Activated B cell treated with CpG ODN at 0.5 μM for 24 hours (primary cell): ENCODE data around the gene MTUS2. TPM values are rescaled to one million over a fixed set of nuclear protein-coding genes. Genes with fewer than 3 reads are reported as not detected.

Experiments used
- ATAC-seq: fragments of 200-7000 bp; cut with Tn5 transposase; one replicate; pipeline ENCODE4 v1.10.0; 2021; ENCODE audit warnings: low read depth, mild to moderate bottlenecking, moderate library complexity
- CTCF ChIA-PET: fragments of 350-600 bp; sonication (Branson Sonifier 250); formaldehyde crosslinking; loops from one replicate; lab custom pipeline; 2021; ENCODE audit warnings: antibody characterized with exemption; lab: Charles Lee
- POLR2A ChIA-PET: fragments of 350-600 bp; sonication (Branson Sonifier 250); formaldehyde crosslinking; loops from one replicate; lab custom pipeline; 2021; ENCODE audit warnings: antibody characterized with exemption; lab: Charles Lee
- DNase-seq: peaks from one replicate; pipeline ENCODE4 v3.0.0; 2022
- H3K27ac Mint-ChIP-seq: one replicate; pipeline ENCODE4 v1.8.0; 2020; ENCODE audit warnings: mixed read lengths
- H3K27me3 Mint-ChIP-seq: one replicate; pipeline ENCODE4 v1.8.0; 2021; ENCODE audit warnings: mixed read lengths
- H3K36me3 Mint-ChIP-seq: one replicate; pipeline ENCODE4 v1.8.0; 2021; ENCODE audit warnings: low read depth, mixed read lengths
- H3K4me1 Mint-ChIP-seq: one replicate; pipeline ENCODE4 v1.8.0; 2021; ENCODE audit warnings: mixed read lengths
- H3K4me3 Mint-ChIP-seq: one replicate; pipeline ENCODE4 v1.8.0; 2020; ENCODE audit warnings: mild to moderate bottlenecking, mixed read lengths
- H3K9me3 Mint-ChIP-seq: one replicate; pipeline ENCODE4 v1.8.0; 2020; ENCODE audit warnings: mixed read lengths
- CTCF ChIP-seq: fragments of 200-600 bp; IDR thresholded peaks from one replicate; pipeline ENCODE4 v1.8.0; 2022; ENCODE audit warnings: antibody characterized with exemption, mild to moderate bottlenecking
- intact Hi-C: fragments of 100-400 bp; cut with micrococcal nuclease; formaldehyde crosslinking; loops from one replicate; pipeline ENCODE4 v1.15.1; 2024
- total RNA-seq: library from RNA; stranded (reverse); gene quantifications from 2 replicates; pipeline ENCODE4 v1.2.3, GENCODE V29; 2022

The MTUS2 gene
- total RNA-seq, 1 donor from 2014 or later, result not detected

- Mint-ChIP-seq H3K27me3 (no peaks in the 10 kb centered on the region), H3K27ac (no peak overlapping the region), H3K36me3 (peaks cover 67% of the 10 kb centered on the region), H3K9me3 (no peaks in the 10 kb centered on the region), H3K4me3 (no peak overlapping the region), H3K4me1 (peaks cover 20% of the 10 kb centered on the region)
- no peak for DNase-seq
- intact Hi-C loops, result loop anchor here (10.0 kb wide), 1 partner anchor 165 kb away; no protein-coding TSS in a partner anchor
- CTCF ChIA-PET, result no interaction called here
- POLR2A ChIA-PET, result no interaction called here
- no peak for TF ChIP-seq CTCF
- no peak for ATAC-seq
Measured at GRCh38 chr13:29539856-29540255, 719.7 kb downstream of the MTUS2 start.

GRCh38 chr13:29540334-29540733 is 720.2 kb downstream of the MTUS2 start:
- H3K4me1 Mint-ChIP-seq, result peaks cover 20% of the 10 kb centered on the region
- POLR2A ChIA-PET, result no interaction called here

DNA sequence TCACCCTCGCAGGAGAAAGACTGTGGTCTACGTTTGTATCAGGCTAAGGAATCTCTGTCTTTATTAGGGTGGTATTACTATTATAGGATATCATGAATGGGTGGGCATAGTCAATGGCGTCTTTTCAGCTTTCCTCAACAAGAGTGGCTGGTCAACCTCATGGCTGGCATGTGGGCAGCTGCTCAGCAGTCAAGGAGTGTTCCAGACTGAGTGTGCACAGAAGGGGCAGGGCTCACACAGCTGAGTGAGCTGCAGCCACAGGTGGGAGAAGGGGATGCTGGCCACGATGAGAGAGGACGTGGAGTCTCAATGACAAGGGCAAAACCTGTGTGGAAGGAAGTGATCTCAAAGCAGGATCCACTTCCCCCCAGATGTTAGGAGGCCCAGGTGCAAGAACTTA is 720.7 kb downstream of the MTUS2 start:
- Mint-ChIP-seq H3K4me1 (peaks cover 20% of the 10 kb centered on the region), H3K27me3 (no peaks in the 10 kb centered on the region), H3K27ac (no peak overlapping the region), H3K9me3 (no peaks in the 10 kb centered on the region), H3K36me3 (peaks cover 66% of the 10 kb centered on the region), H3K4me3 (no peak overlapping the region)
- intact Hi-C loops, result loop anchor here (10.0 kb wide), 1 partner anchor 164 kb away; no protein-coding TSS in a partner anchor
- ATAC-seq (no peak), DNase-seq (no peak)
- CTCF ChIA-PET, result no interaction called here
- POLR2A ChIA-PET, result no interaction called here
- TF ChIP-seq CTCF, result no peak

More at GRCh38 chr13:29540334-29540733, 720.2 kb downstream of the MTUS2 start:
- Mint-ChIP-seq H3K4me3 (no peak overlapping the region), H3K27ac (no peak overlapping the region), H3K36me3 (peaks cover 66% of the 10 kb centered on the region), H3K9me3 (no peaks in the 10 kb centered on the region), H3K27me3 (no peaks in the 10 kb centered on the region)
- no peak for ATAC-seq
- no peak for DNase-seq
- no peak for TF ChIP-seq CTCF
- intact Hi-C loops, result loop anchor here (10.0 kb wide), 1 partner anchor 164 kb away; no protein-coding TSS in a partner anchor
- CTCF ChIA-PET, result no interaction called here

DNA sequence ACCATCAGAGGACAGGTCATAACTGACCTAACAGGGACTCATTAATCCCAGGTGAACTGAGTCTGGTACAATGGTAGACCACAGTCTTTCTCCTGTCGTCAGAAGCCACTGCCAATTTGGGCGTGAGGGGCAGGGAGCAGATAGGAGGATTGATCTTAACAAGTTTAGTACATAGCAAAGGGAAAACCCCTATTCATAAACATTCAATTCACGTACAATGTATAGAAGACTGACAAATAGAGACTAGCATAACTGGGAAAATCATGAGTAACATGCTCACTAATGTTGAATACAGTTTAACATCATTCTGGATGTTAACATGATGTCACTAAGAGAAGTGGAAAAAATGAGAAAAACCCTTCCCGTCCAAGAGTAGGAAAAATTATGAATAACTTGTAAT is 721.3 kb downstream of the MTUS2 start:
- Mint-ChIP-seq H3K27ac (no peak overlapping the region), H3K4me1 (peaks cover 20% of the 10 kb centered on the region), H3K36me3 (peaks cover 62% of the 10 kb centered on the region), H3K4me3 (no peak overlapping the region), H3K9me3 (no peaks in the 10 kb centered on the region), H3K27me3 (no peaks in the 10 kb centered on the region)
- CTCF ChIA-PET, result no interaction called here
- POLR2A ChIA-PET, result no interaction called here
- ATAC-seq, result no peak
- no peak for TF ChIP-seq CTCF
- DNase-seq, result no peak
- intact Hi-C loops, result loop anchor here (10.0 kb wide), 1 partner anchor 163 kb away; no protein-coding TSS in a partner anchor

DNA sequence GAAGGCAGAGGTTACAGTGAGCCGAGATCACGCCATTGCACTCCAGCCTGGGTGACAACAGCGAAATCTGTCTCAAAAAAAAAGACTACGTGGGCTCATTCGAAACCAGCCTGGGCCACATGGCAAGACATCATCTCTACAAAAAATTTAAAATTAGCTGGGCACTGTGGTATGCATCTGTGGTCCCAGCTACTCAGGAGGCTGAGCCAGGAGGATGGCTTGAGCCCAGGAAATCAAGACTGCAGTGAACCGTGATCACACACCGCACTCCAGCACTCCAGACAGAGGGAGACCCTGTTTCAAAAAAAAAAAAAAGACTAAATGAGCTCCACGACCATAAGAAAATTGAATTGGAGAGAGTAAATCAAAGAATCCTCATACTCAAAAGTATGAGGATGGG is 722.2 kb downstream of the MTUS2 start:
- no peak overlapping the region for H3K27ac Mint-ChIP-seq
- H3K36me3 Mint-ChIP-seq, result peaks cover 66% of the 10 kb centered on the region
- no peaks in the 10 kb centered on the region for H3K27me3 Mint-ChIP-seq
- H3K4me1 Mint-ChIP-seq, result peaks cover 20% of the 10 kb centered on the region
- no peak for TF ChIP-seq CTCF
- intact Hi-C loops, result loop anchor here (2.0 to 10.0 kb wide), 2 partner anchors 52 to 162 kb away; partner anchors contain the start of gene SLC7A1
- H3K9me3 Mint-ChIP-seq, result no peaks in the 10 kb centered on the region
- ChIA-PET CTCF (no interaction called here), POLR2A (interaction anchor here (0.7 kb wide), 1 partner anchor 32 kb away, joined by 3 read pairs; no protein-coding TSS in a partner anchor)
- ATAC-seq (no peak), DNase-seq (no peak)
- H3K4me3 Mint-ChIP-seq, result no peak overlapping the region
